Left ventricle myocardium inferior (tissue), 1 donor: ENCODE measurements around the gene GRB7. TPM values are rescaled to one million over a fixed set of nuclear protein-coding genes. Genes with fewer than 3 reads are reported as not detected.

ENCODE experiments used
- DNase-seq: peaks from one replicate; pipeline ENCODE4 v3.0.0-alpha.2; 2020
- H3K27ac ChIP-seq: fragments of 200-600 bp; replicated peaks from 2 replicates; pipeline ENCODE4 v1.8.0; 2021
- H3K27me3 ChIP-seq: fragments of 200-600 bp; 2 replicates; pipeline ENCODE4 v1.8.0; 2021; ENCODE audit warnings: low read depth
- H3K36me3 ChIP-seq: fragments of 200-600 bp; 2 replicates; pipeline ENCODE4 v1.8.0; 2021
- H3K4me1 ChIP-seq: fragments of 200-600 bp; 2 replicates; pipeline ENCODE4 v1.8.0; 2021
- H3K4me3 ChIP-seq: fragments of 200-600 bp; 2 replicates; pipeline ENCODE4 v1.8.0; 2021; ENCODE audit warnings: mild to moderate bottlenecking, moderate library complexity
- H3K9me3 ChIP-seq: fragments of 200-600 bp; replicated peaks from 2 replicates; pipeline ENCODE4 v1.8.0; 2021
- intact Hi-C: fragments of 100-400 bp; cut with micrococcal nuclease; formaldehyde crosslinking; loops from one replicate; pipeline ENCODE4 v1.11.0; 2022
- total RNA-seq: library from RNA; stranded (reverse); fragmentation: NEBNext Ultra II Directional; extraction: Animal tissue kit (Norgen Biotek cat#: 25700); gene quantifications from one replicate; pipeline ENCODE4 v1.2.1, GENCODE V29; 2021
- TF ChIP-seq, protein P1 (sequence below): fragments of 200-600 bp; IDR thresholded peaks from 2 replicates; pipeline ENCODE4 v1.8.0; 2021; ENCODE audit warnings: antibody characterized with exemption, mild to moderate bottlenecking, borderline replicate concordance
- donor health status: DM: no; HTN: yes; CAD: no; lungs with severe emphysema.

Gene GRB7
- total RNA-seq, 1 donor from 2014 or later, result 1.1 TPM

DNA sequence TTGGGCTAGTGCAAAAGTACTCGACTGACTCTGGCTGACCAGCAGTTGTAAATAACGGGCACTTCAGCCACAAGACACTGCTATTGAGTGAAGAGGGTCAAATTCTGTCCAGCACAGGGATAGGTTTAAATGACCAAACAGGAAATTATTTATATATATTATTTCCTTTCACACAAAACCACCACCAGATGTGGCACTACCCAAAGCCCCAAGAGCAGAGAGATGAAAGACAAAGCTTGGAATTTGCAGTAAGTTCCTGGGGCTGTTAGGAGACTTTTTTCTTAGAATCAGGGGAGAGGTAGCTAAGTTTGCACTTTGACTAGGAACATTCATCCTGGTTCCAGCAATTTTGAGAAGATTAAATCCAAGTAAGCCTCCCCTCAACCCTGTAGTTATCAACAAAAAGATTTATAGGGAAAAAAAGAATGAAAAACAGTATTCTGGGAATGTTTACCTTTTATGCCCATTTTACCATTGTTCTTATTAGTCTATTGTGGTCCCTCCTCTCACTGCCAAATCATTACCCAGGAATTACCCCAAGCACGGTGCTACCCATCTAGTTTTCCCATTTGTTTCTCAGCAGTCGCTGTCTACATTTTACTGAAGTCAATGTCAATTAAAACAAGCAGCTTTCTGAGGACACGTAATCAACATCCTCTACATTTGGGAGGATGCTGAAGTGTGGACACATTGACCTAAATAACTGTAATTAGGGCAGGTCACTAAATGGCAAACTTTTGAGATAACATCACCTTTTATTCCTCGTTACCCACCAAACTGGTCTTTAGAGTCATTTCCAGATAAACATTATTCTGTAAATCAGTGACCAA lies 43.5 kb downstream of the GRB7 start:
- Histone ChIP-seq H3K27ac (no peak overlapping the region), H3K4me3 (no peak overlapping the region), H3K27me3 (peaks cover 93% of the 10 kb centered on the region), H3K4me1 (peaks cover 4% of the 10 kb centered on the region), H3K36me3 (no peaks in the 10 kb centered on the region), H3K9me3 (no peaks in the 10 kb centered on the region)
- intact Hi-C loops, result no loop called here
- no peak for DNase-seq
- TF ChIP-seq, protein P1, sequence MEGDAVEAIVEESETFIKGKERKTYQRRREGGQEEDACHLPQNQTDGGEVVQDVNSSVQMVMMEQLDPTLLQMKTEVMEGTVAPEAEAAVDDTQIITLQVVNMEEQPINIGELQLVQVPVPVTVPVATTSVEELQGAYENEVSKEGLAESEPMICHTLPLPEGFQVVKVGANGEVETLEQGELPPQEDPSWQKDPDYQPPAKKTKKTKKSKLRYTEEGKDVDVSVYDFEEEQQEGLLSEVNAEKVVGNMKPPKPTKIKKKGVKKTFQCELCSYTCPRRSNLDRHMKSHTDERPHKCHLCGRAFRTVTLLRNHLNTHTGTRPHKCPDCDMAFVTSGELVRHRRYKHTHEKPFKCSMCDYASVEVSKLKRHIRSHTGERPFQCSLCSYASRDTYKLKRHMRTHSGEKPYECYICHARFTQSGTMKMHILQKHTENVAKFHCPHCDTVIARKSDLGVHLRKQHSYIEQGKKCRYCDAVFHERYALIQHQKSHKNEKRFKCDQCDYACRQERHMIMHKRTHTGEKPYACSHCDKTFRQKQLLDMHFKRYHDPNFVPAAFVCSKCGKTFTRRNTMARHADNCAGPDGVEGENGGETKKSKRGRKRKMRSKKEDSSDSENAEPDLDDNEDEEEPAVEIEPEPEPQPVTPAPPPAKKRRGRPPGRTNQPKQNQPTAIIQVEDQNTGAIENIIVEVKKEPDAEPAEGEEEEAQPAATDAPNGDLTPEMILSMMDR, result no peak

DNA sequence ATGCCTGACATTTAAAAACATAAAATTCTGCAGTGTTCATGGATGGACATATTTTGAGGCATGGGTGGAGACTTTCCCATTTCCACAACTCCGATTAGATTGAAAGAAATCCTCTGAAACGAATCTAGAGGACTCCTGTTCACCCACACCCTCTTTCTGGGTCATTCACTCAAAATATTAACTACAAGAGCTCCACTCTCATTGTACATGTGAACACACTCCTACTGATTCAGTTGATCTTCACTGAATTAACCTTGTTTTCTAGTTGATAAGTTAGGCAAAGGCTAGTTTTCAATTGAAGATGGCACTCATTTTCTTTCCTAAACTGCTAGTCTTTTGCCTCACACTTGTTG lies 44.1 kb downstream of the GRB7 start:
- Histone ChIP-seq H3K27me3 (peaks cover 87% of the 10 kb centered on the region), H3K4me3 (no peak overlapping the region), H3K9me3 (no peaks in the 10 kb centered on the region), H3K36me3 (no peaks in the 10 kb centered on the region), H3K27ac (no peak overlapping the region), H3K4me1 (peaks cover 4% of the 10 kb centered on the region)
- TF ChIP-seq, protein P1, result no peak
- intact Hi-C loops, result no loop called here
- no peak for DNase-seq

DNA sequence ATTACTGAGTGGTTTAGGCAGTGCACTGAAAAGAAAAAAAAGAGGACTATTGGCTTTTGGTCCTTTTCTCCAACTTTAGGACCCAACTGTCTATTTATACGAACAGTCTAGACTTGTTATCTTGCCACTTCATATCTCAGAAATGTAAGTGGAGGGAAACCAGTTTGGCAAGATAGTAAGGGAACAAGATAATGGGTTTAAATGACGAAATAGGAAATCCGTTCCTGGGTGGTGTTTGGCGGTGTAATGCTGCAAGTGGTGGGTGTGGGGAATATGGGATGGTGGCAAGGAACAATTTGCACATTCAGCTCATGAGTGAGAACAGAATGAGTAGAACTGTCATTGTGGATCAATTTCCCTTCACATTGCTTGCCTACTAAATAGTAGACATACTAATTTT lies 44.7 kb downstream of the GRB7 start:
- intact Hi-C loops, result no loop called here
- Histone ChIP-seq H3K27me3 (peaks cover 82% of the 10 kb centered on the region), H3K4me3 (no peak overlapping the region), H3K27ac (no peak overlapping the region), H3K9me3 (no peaks in the 10 kb centered on the region), H3K36me3 (no peaks in the 10 kb centered on the region), H3K4me1 (peaks cover 4% of the 10 kb centered on the region)
- no peak for DNase-seq
- TF ChIP-seq, protein P1, result no peak

DNA sequence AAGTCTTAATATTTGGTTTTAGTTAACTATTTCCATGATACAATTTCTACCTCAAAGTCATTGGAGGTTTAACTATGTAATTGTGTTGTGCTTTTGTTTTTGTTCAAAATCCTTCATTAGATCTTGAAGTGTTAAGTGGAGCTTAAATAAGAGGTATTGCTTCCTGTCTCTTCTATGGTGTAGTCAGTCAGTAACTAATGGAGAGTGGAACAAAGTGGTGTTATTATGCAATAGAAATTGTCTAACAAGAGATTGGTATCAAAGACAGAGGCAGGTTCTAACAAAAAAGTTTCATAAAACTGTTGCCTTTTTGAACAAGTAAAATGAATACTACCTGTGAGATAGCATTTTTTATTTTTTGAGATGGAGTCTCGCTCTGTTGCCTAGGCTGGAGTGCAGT lies 45.2 kb downstream of the GRB7 start:
- no peak overlapping the region for H3K4me3 ChIP-seq
- TF ChIP-seq, protein P1, result no peak

DNA sequence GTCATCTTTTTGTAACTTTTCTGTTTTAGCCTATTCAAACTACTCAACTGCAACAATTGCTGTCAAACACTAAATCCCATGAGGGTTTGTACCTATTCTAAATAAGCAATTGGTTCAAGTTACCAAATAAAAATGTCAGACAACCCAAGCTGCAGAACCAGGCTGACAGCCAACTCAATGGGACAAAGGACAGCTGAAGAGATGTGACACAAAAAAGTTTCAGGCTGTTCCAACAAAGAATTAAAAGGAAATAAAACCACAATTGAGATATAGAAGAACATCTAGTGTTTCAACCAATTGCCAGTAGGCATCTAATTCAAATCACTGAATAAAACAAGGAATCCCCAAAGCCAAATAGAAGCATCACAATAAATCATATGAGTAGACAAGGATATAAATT lies 49.3 kb downstream of the GRB7 start:
- H3K27ac ChIP-seq, result no peak overlapping the region
- TF ChIP-seq, protein P1, result no peak
- H3K4me1 ChIP-seq, result peaks cover 4% of the 10 kb centered on the region
- DNase-seq, result no peak
- intact Hi-C loops, result no loop called here
- H3K9me3 ChIP-seq, result no peaks in the 10 kb centered on the region
- no peaks in the 10 kb centered on the region for H3K36me3 ChIP-seq
- peaks cover 72% of the 10 kb centered on the region for H3K27me3 ChIP-seq
- no peak overlapping the region for H3K4me3 ChIP-seq

More for the DNA sequence above, 45.2 kb downstream of the GRB7 start:
- H3K27me3 ChIP-seq, result peaks cover 77% of the 10 kb centered on the region
- intact Hi-C loops, result no loop called here
- H3K9me3 ChIP-seq, result no peaks in the 10 kb centered on the region
- no peaks in the 10 kb centered on the region for H3K36me3 ChIP-seq
- H3K4me1 ChIP-seq, result peaks cover 4% of the 10 kb centered on the region
- no peak for DNase-seq
- H3K27ac ChIP-seq, result no peak overlapping the region
